Sigmoid colon (tissue), 4 donors: ENCODE data around the gene FAM13A.

ENCODE experiments used
- POLR2AphosphoS5 ChIP-seq, 4 donors: sonication (generic); formaldehyde crosslinking; IDR thresholded peaks; one replicate each; pipeline ENCODE4 v1.6.1; 2017; ENCODE audit warnings: antibody characterized with exemption in 4 of 4
- TF ChIP-seq, protein P1 (sequence below), 4 experiments: fragments of 450-650 bp in 3 of 4; fragments of 200-600 bp in 1 of 4; IDR thresholded peaks; one replicate each; pipeline ENCODE4 v1.5.1; 2016 to 2019; ENCODE audit warnings: antibody characterized with exemption in 4 of 4, mild to moderate bottlenecking in 3 of 4, moderate library complexity in 2 of 4

DNA sequence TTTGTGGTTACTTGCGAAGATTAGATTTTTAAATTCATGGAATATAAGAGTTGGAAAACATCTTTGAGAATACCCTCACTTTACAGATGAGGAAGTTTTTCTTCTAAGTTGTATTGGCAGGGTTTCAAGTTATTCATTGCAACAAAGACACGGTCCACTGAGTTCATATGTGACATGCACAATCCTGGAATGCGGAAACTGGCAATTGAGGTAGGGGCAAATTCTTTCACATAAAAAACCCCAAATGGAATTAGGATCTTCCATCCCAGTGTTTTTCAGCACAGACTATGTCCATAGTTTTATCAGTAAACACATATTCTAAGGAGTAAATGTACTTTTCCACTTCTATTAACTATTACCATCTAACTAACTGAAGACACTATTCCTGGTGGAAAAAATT is 277.6 kb downstream of the FAM13A start:
- no peak for TF ChIP-seq POLR2AphosphoS5 (IDR thresholded peaks at IDR 0.05)
- TF ChIP-seq, protein P1, sequence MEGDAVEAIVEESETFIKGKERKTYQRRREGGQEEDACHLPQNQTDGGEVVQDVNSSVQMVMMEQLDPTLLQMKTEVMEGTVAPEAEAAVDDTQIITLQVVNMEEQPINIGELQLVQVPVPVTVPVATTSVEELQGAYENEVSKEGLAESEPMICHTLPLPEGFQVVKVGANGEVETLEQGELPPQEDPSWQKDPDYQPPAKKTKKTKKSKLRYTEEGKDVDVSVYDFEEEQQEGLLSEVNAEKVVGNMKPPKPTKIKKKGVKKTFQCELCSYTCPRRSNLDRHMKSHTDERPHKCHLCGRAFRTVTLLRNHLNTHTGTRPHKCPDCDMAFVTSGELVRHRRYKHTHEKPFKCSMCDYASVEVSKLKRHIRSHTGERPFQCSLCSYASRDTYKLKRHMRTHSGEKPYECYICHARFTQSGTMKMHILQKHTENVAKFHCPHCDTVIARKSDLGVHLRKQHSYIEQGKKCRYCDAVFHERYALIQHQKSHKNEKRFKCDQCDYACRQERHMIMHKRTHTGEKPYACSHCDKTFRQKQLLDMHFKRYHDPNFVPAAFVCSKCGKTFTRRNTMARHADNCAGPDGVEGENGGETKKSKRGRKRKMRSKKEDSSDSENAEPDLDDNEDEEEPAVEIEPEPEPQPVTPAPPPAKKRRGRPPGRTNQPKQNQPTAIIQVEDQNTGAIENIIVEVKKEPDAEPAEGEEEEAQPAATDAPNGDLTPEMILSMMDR (IDR thresholded peaks at IDR 0.05) = no peak
